ENCODE measurements around the gene FATE1.
"Not testable (repeated sequence)": the region's sequence is repeated elsewhere in the genome, so short reads cannot be mapped to it uniquely, and the experiment has no call there.

The FATE1 gene

GRCh38 chrX:151715752-151716151, at the start of gene FATE1:
Gene FATE1, plus strand, starts transcription at chrX:151716035. Its CDS starts 85 bp downstream, at chrX:151716120.
- DNase-seq, result no peak

GRCh38 chrX:151675121-151675746, 40.6 kb upstream of the FATE1 start:
- no peak for DNase-seq

GRCh38 chrX:151676196-151676595, 39.6 kb upstream of the FATE1 start:
- DNase-seq, result no peak

- DNase-seq, result no peak
These were observed 35.9 kb upstream of the FATE1 start for GRCh38 chrX:151679798-151680402.

GRCh38 chrX:151680805-151681204, 35.0 kb upstream of the FATE1 start:
- DNase-seq, result peak; percentile 5 to 68

- DNase-seq, result no peak
These were observed 28.2 kb upstream of the FATE1 start for GRCh38 chrX:151687635-151688034.

- DNase-seq, result no peak
These were observed 27.1 kb upstream of the FATE1 start for GRCh38 chrX:151688695-151689094.

- DNase-seq, result no peak
These were observed 23.0 kb upstream of the FATE1 start for GRCh38 chrX:151692825-151693224.

- DNase-seq, result no peak
These were observed 21.7 kb upstream of the FATE1 start for GRCh38 chrX:151694121-151694520.

GRCh38 chrX:151694661-151695582, 20.9 kb upstream of the FATE1 start, which contains the start of gene PRRG3:
Gene PRRG3, plus strand, starts transcription at chrX:151695458. Its CDS starts 3,357 bp downstream, at chrX:151698815.
- DNase-seq, result no peak

GRCh38 chrX:151695583-151696340, 20.1 kb upstream of the FATE1 start:
- no peak for DNase-seq

- DNase-seq, result not testable (repeated sequence)
These were observed 18.8 kb upstream of the FATE1 start for GRCh38 chrX:151697082-151697481.

GRCh38 chrX:151697522-151697921, 18.3 kb upstream of the FATE1 start:
- DNase-seq, result no peak

- no peak for DNase-seq
These were observed 17.4 kb upstream of the FATE1 start for GRCh38 chrX:151698485-151698884.

GRCh38 chrX:151699746-151700145, 16.1 kb upstream of the FATE1 start:
- no peak for DNase-seq

GRCh38 chrX:151700581-151700980, 15.3 kb upstream of the FATE1 start:
- DNase-seq, result no peak

GRCh38 chrX:151701071-151701470, 14.8 kb upstream of the FATE1 start:
- DNase-seq, result no peak

- no peak for DNase-seq
These were observed 14.3 kb upstream of the FATE1 start for GRCh38 chrX:151701531-151701930.

- no peak for DNase-seq
These were observed 13.7 kb upstream of the FATE1 start for GRCh38 chrX:151702026-151702714.

- DNase-seq, result no peak
These were observed 13.0 kb upstream of the FATE1 start for GRCh38 chrX:151702741-151703340.

- DNase-seq, result no peak
These were observed 12.3 kb upstream of the FATE1 start for GRCh38 chrX:151703487-151703886.

All from inflammatory macrophage treated with lipopolysaccharide for 1 hour (primary cell).